Measurements from ENCODE around the gene AP2B1. TPM values are rescaled to one million over a fixed set of nuclear protein-coding genes. Genes with fewer than 3 reads are reported as not detected.

Gene AP2B1
- total RNA-seq, 1 experiment from 2014 or later, result 100 TPM

DNA sequence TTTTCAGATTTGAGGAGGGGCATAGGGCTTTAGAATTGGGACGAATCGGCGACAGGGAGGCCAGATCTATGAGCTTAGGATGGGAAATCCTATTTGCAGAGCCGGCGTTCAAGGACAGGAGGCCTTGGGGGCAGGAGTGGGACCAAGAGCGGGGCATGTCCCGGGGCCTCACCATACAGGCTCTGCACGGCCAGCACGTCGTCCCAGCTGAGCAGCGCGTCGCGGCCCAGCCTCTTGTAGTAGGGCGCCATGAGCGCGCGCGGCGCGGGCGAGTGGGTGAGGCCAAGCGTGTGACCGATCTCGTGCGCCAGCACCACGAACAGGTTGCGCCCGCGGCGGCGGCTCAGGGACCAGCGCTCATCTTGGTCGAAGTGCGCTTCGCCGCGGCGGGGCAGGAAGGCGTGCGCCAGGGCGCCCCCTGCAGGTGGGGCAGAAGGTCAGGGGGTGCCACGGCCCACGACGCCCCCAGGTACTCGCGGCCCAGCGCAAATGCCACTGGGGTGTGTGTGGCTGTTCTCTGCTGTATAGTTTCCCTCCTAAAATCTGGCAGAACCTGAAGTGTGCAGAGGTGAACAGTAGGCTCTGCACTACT, 182.9 kb downstream of the AP2B1 start:
- DNase-seq (ENCODE audit: low read depth), result no peak

DNA sequence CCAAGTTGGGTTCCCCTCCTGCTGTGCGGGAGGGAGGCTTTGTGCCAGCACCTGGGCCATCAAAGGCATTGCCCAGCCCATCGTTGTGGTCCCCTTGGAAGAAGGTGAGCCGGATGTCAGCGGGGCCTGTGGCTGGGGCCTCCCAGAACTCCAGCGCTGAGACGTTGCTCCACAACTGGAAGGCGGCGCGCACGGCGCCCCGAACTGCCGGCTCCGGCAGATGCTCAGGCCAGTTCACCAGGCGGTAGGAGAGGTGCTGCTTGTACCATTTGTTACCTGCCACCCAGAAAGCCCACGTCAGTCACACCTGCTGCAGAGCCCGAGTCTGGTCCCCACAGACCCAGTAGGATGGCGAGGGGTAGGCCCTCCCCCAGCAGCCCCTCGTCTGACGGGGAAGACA, 186.0 kb downstream of the AP2B1 start:
- no peak for DNase-seq (ENCODE audit: low read depth)

DNA sequence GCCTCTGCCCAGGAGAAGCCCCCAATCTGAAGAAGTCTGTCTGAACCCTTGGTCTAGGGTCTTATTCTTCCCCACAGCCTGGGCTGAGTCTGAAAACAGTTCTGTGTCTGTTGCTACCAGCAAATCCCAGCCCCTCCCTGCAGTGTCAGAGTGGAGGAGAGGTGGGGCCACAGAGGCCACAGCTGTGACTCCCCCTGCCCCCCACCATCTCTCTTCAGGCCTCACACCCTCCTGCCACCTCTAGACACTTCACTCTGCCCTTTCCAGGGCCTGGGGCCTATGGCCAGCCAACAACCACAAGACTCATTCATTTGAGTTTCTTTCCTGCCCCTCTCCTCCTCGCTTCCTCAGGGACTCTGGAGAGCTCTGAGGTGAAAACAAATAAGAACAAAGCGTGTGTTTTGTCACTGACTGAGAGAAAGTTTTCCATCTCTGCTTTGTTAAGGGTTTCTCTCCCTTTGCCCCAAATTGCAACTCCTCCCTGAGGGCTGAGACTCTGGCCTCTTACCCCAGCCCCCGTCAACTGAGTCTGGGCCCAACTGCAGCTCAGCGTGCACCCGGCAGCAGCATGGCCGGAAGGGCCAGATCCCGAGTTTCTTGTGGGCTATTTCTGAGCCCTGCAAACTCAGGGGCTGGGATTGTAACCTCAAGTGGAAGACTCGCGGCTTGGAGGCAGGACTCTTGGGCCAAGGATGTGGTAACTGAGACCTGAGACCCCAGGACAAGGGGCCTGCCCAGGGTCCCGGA, 186.7 kb downstream of the AP2B1 start:
- DNase-seq (ENCODE audit: low read depth), result no peak

DNA sequence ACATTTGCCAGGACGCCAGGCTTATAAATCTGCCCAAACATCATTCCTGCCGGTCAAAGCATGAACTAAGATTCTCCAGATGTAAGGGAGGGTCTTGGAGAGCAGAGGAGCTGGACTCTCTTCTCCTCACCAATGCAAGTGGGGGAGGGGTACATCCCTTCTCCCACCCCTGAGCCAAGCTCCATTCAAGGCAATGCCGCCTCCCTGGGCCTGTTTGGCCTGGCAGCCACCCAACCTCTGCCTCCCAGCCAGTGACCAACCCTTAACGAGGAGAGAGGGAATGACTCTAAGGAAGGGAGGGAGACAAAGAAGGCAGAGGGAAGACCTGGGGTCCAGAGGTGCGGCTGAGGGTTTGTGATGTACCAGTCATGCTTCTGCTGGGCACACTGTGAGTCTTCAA, 187.4 kb downstream of the AP2B1 start:
- no peak for DNase-seq (ENCODE audit: low read depth)

DNA sequence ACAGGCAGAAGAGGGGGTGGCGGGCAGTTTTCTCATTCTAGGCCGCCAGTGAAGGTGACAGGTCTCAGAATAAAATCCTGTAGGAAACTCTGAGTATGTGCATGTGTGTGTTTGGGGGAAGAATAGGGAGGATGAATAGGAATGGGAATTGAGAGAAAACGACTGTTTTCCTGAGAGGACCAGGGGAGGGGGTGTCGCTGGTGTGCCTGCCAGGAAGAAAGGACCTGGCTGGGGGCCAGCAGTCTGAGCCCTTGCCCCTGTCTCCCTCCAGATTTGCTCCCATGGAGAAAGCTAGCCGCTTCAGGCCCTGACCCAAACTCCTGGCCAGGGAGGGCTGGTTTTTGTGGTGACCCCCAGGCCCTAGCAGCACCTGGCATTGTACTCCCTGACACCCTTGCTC, 187.9 kb downstream of the AP2B1 start:
- no peak for DNase-seq (ENCODE audit: low read depth)

DNA sequence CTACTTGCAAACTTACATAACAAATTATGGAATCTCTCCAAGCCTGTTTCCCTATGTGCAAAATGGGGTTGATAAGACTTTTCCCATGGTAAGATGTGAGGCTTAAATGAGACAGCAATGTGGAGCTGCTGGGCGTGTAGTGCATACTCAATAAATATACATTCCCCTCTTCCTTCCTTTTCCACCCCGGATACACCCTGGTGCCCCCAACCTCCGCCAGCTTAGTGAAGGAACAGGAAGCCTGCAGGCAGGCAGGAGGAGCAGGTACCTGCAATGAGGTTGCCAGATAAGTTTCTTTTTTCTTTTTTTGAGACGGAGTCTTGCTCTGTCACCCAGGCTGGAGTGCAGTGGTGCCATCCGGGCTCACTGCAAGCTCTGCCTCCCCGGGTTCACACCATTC, 188.5 kb downstream of the AP2B1 start:
- DNase-seq (ENCODE audit: low read depth), result no peak

Other genes starting within 250 kb of the AP2B1 start
- 22.7 and 23.1 TPM in 2 replicates for gene SLFN11, start 213.7 kb upstream of the AP2B1 start, total RNA-seq (2014; rRNA removed)
- gene SLFN12, start 154.8 kb upstream of the AP2B1 start, total RNA-seq (2014; rRNA removed), result 33.7 and 34.8 TPM in 2 replicates
- 0.92 and 1.2 TPM in 2 replicates for gene SLFN13, start 138.6 kb upstream of the AP2B1 start, total RNA-seq (2014; rRNA removed)
- gene SLFN12L, start 49.6 kb upstream of the AP2B1 start, total RNA-seq (2014; rRNA removed), result 0.19 TPM in 1 of 2 replicates, not detected in the other
- gene SLFN14, start 26.5 kb upstream of the AP2B1 start, total RNA-seq (2014; rRNA removed), result not detected in 2 replicates
- gene PEX12, start 8.8 kb upstream of the AP2B1 start, total RNA-seq (2014; rRNA removed), result 6.9 and 7.1 TPM in 2 replicates
- gene RASL10B, start 144.3 kb downstream of the AP2B1 start, total RNA-seq (2014; rRNA removed), result 0.32 and 0.63 TPM in 2 replicates
- gene GAS2L2, start 165.9 kb downstream of the AP2B1 start, total RNA-seq (2014; rRNA removed), result not detected in 2 replicates
- not detected in 2 replicates for gene C17orf50, start 173.6 kb downstream of the AP2B1 start, total RNA-seq (2014; rRNA removed)
- gene MMP28, start 208.3 kb downstream of the AP2B1 start, total RNA-seq (2014; rRNA removed), result not detected in 2 replicates
- gene TAF15, start 222.2 kb downstream of the AP2B1 start, total RNA-seq (2014; rRNA removed), result 25.9 and 42.4 TPM in 2 replicates